ENCODE measurements around the gene PATJ.
A peak's percentile ranks its signal among the peaks of the same experiment; 100 is the strongest.
"Not testable (repeated sequence)": the region's sequence is repeated elsewhere in the genome, so short reads cannot be mapped to it uniquely, and the experiment has no call there.

Gene PATJ

DNA sequence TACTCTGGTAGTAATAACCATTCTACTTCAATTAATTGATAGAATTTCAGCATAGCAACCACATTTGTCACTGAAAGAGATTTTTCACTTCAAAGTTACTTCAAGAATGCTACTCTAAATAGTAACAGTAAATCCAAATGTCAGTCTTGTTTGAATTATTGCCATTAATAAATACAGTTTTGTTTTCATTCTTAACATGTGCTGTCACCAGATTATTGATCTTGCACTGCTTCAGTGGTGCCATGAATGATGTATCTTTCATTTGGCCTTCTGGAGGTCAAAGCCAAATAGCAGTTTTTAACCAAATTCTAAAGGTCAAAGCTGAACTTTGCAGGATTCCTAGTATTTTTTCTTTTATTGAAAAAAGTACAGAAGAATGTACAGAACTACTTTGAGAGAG lies 199.5 kb downstream of the PATJ start:
- TF ChIP-seq, protein P1, sequence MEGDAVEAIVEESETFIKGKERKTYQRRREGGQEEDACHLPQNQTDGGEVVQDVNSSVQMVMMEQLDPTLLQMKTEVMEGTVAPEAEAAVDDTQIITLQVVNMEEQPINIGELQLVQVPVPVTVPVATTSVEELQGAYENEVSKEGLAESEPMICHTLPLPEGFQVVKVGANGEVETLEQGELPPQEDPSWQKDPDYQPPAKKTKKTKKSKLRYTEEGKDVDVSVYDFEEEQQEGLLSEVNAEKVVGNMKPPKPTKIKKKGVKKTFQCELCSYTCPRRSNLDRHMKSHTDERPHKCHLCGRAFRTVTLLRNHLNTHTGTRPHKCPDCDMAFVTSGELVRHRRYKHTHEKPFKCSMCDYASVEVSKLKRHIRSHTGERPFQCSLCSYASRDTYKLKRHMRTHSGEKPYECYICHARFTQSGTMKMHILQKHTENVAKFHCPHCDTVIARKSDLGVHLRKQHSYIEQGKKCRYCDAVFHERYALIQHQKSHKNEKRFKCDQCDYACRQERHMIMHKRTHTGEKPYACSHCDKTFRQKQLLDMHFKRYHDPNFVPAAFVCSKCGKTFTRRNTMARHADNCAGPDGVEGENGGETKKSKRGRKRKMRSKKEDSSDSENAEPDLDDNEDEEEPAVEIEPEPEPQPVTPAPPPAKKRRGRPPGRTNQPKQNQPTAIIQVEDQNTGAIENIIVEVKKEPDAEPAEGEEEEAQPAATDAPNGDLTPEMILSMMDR (IDR thresholded peaks at IDR 0.05; ENCODE audit: low read depth, low read length, missing control alignments) = no peak
- H3K4me3 ChIP-seq (ENCODE audit: low read depth, low read length) = no peak overlapping the region
- no peak for DNase-seq (ENCODE audit: low read depth)

DNA sequence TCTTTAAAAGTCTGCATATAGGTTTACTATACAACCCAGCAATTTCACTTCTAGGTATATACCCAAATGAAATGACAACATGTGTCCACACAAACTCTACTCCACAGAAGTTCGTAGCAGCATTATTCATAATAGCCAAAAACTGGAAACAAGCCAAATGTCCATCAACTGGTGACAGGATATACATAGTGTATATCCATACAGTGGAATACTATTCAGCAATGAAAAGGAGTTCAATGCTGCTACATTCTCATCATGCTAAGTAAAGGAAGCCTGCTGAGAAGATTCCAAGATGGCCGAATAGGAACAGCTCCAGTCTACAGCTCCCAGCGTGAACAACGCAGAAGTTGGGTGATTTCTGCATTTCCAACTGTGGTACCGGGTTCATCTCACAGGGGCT lies 200.6 kb downstream of the PATJ start:
- no peak overlapping the region for H3K4me3 ChIP-seq (ENCODE audit: low read depth, low read length)

DNA sequence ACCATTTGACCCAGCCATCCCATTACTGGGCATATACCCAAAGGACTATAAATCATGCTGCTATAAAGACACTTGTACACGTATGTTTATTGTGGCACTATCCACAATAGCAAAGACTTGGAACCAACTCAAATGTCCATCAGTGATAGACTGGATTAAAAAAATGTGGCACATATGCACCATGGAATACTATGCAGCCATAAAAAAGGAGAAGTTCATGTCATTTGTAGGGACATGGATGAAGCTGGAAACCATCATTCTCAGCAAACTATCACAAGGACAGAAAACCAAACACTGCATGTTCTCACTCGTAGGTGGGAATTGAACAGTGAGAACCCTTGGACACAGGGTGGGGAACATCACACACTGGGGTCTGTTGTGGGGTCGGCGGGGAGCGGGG lies 206.4 kb downstream of the PATJ start:
- DNase-seq (ENCODE audit: low read depth); H3K4me3 ChIP-seq (ENCODE audit: low read depth, low read length): not testable (repeated sequence)

More for the DNA sequence above, 200.6 kb downstream of the PATJ start:
- TF ChIP-seq, protein P1 (IDR thresholded peaks at IDR 0.05; ENCODE audit: low read depth, low read length, missing control alignments) = no peak
- DNase-seq (ENCODE audit: low read depth) = no peak

DNA sequence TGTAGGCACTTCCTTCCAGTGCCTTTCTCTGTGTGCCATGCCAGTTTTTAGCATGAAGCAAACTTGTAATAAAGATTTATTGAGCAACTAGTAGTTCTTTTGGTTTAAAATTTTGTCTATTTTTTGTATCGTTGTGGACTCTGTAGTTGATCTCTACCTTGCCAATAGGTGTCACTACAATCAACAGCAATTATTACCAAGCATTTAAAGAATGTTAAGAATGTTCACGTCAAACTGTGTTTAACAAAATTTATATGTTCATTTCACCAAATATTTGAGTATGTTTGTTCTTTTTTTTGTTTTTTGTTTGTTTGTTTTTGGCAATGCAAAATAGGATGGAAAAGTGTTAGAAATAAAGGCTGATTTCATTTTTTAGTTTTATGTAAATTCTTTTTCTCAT lies 208.1 kb downstream of the PATJ start:
- DNase-seq (ENCODE audit: low read depth) = no peak
- TF ChIP-seq, protein P1 (IDR thresholded peaks at IDR 0.05; ENCODE audit: low read depth, low read length, missing control alignments) = peak; percentile 33

DNA sequence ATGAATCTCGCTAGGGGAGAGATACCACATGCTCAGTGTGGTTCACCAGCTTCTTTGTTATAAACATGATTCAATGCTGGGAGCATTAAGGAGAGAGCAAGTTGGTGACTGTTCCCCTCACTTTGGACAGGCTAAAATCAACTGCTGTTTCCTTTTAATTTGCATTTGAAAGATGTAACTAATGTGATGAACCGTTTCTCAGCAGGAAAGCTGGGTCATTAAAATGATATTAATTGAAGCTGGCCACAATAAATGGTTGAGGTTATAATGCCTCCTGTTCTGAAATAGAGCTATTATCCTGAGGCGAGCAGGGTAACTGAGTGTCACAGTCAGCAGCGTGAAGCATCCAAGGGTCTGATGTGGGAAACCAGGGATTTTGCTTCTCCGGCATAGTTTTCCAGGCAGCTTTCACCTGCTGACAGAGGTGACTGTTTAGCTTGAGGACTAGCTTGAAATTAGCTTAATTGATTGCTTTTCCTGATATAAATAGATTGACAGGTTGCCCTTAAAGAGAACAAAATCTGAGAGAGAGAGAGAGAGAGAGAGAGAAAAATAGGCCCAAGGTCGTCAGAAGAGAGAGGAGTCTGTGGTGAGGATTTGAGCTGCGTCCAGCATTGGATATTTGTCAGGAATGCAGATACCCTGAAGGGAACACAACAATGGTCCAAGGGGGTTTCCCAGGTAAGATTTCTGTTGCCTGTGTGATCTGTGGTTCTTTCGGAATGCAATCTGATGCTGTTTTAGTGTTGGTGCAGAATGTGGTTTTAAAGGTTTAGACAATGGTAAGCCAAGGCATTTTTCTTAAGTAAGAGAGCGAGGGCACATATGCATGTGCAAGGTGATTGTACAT lies 209.7 kb downstream of the PATJ start:
- TF ChIP-seq, protein P1 (IDR thresholded peaks at IDR 0.05; ENCODE audit: low read depth, low read length, missing control alignments) = no peak
- DNase-seq (ENCODE audit: low read depth) = no peak
- H3K4me3 ChIP-seq (ENCODE audit: low read depth, low read length) = no peak overlapping the region

More for the DNA sequence above, 208.1 kb downstream of the PATJ start:
- no peak overlapping the region for H3K4me3 ChIP-seq (ENCODE audit: low read depth, low read length)

DNA sequence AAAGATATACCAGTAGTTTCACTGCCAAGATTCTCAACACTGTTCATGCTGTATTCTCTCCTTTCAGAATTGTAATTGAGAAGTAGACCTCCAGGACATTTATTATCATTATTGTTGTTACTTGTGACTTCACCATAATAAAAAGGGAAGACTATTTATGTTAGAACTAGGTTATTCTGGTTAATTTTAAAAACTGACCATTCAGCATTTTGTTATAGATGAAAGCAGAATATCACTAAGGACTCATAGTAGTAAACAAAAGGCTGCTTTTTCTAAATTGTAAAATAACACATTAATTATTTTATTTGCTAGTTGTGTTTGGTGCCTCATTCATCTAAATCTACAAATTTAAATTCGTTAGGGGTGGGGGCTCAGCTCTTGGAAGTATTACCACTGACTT lies 210.4 kb downstream of the PATJ start:
- TF ChIP-seq, protein P1 (IDR thresholded peaks at IDR 0.05; ENCODE audit: low read depth, low read length, missing control alignments) = no peak
- H3K4me3 ChIP-seq (ENCODE audit: low read depth, low read length) = no peak overlapping the region

DNA sequence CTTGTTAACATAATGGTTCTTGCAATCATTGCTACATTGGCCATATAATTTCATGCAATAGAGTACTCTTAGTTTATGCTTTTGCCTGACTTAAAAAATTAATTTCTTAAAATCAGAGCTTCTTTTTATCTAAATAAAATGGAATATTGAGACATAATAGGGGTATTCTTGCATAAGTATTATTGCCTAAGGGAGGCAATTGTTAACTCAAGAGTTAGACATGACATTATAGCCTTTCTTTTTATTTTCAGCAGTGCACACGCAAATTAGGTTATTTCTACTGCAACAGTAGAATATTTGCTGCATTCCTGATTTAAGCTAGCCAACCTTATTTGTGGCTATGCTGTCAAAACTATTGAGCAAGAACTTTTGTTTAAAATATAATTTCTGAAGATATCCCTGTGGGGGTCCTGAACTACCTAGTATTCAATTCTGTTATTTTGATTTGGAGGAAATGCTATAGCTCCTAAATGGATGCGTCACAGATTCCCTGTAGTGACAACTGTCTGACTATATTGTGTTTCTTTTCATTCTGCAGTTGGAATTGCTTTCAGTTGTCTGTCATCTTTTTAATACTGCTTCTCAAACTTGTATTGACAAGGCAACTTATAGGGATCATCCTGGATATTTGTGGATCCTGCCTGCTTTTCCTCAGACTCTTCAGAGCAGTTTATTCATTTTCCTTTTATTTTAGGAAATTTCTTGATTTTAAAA lies 211.0 kb downstream of the PATJ start:
- TF ChIP-seq, protein P1 (IDR thresholded peaks at IDR 0.05; ENCODE audit: low read depth, low read length, missing control alignments) = no peak
- no peak for DNase-seq (ENCODE audit: low read depth)
- no peak overlapping the region for H3K4me3 ChIP-seq (ENCODE audit: low read depth, low read length)

More for the DNA sequence above, 210.4 kb downstream of the PATJ start:
- no peak for DNase-seq (ENCODE audit: low read depth)
